Neural cell (in vitro differentiated cells): ENCODE measurements around the gene PMAIP1.

Experiments used
- CTCF ChIP-seq: fragments of 450-650 bp; IDR thresholded peaks from 2 replicates; pipeline ENCODE4 v1.5.1; 2014; ENCODE audit warnings: antibody characterized with exemption, mild to moderate bottlenecking, moderate library complexity; ENCODE audit not compliant: poor library complexity, severe bottlenecking
- EP300 ChIP-seq: fragments of 450-650 bp; conservative IDR thresholded peaks from 2 replicates; pipeline ENCODE4 v1.6.1; 2014; ENCODE audit warnings: antibody characterized with exemption, mild to moderate bottlenecking, moderate library complexity; ENCODE audit not compliant: poor library complexity, severe bottlenecking
- MXI1 ChIP-seq: fragments of 450-650 bp; conservative IDR thresholded peaks from 2 replicates; pipeline ENCODE4 v1.6.1; 2014; ENCODE audit warnings: antibody characterized with exemption, mild to moderate bottlenecking; ENCODE audit not compliant: poor library complexity, severe bottlenecking
- REST ChIP-seq: IDR thresholded peaks from 2 replicates; pipeline ENCODE4 v1.6.1; 2012; ENCODE audit warnings: borderline replicate concordance
- SMC3 ChIP-seq: fragments of 450-650 bp; conservative IDR thresholded peaks from 2 replicates; pipeline ENCODE4 v1.6.1; 2014; ENCODE audit warnings: antibody characterized with exemption, mild to moderate bottlenecking, moderate library complexity; ENCODE audit not compliant: poor library complexity
- TAF1 ChIP-seq: IDR thresholded peaks from 2 replicates; pipeline ENCODE4 v1.6.1; 2012; ENCODE audit warnings: low read depth

- TF ChIP-seq CTCF (no peak), SMC3 (no peak), REST (no peak), TAF1 (no peak), EP300 (no peak), MXI1 (no peak)
Measured at GRCh38 chr18:59929621-59930295, 30.0 kb downstream of the PMAIP1 start.
